GM12892 (cell line): ENCODE data around the gene ASTN2.

Experiments
- POLR2A ChIP-seq: IDR thresholded peaks from 2 replicates; pipeline ENCODE4 v1.6.1; 2011; ENCODE audit warnings: low read depth, low read length, control low read depth
- TAF1 ChIP-seq: IDR thresholded peaks from 2 replicates; pipeline ENCODE4 v1.6.1; 2011; ENCODE audit warnings: low read depth, mild to moderate bottlenecking, control low read depth, low read length, borderline replicate concordance

DNA sequence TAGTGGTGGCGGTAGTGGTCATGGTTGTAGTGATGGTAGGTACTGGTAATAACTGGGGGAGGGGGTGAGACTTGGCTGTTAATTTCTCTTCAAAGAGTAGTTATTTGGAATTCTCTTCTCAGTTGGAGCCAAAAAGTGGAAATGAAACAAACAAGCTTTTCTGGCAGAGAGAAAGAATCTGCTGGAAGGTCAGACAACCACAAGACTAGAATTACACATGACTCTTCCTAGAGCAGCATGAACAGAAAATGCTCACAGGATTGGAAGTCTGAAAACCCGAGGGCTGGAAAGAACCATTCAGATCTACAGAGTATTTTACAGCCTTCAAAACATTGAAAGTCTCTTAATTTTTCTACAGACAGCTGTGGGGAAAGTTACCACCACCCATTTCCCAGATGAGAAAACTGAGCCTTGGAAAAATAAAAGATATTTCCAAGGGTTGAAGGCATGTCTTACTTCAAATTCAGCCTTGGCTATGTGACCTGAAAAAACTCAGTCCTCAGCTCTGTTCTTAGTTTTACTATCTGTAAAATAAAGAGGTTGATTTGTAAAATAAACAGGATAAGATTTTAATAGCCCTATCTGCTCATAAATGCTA, 770.7 kb downstream of the ASTN2 start:
- no peak for TF ChIP-seq POLR2A
- TF ChIP-seq TAF1: no peak
